Ovary (tissue), 3 donors: ENCODE measurements around the gene LRRC8C.

Experiments used
- POLR2A ChIP-seq: fragments of 450-650 bp; IDR thresholded peaks from one replicate; pipeline ENCODE4 v1.6.1; 2017; ENCODE audit warnings: antibody characterized with exemption, mild to moderate bottlenecking, moderate library complexity
- TF ChIP-seq, protein P1 (sequence below), 3 donors: fragments of 450-650 bp in 2 of 3; fragments of 200-600 bp in 1 of 3; IDR thresholded peaks; one replicate each; pipeline versions ENCODE4 v1.5.1 to v1.8.0; 2016 to 2022; ENCODE audit warnings: antibody characterized with exemption in 3 of 3, mild to moderate bottlenecking in 1 of 3
- donor health status: DM: no; HTN: no; CAD: no.

DNA sequence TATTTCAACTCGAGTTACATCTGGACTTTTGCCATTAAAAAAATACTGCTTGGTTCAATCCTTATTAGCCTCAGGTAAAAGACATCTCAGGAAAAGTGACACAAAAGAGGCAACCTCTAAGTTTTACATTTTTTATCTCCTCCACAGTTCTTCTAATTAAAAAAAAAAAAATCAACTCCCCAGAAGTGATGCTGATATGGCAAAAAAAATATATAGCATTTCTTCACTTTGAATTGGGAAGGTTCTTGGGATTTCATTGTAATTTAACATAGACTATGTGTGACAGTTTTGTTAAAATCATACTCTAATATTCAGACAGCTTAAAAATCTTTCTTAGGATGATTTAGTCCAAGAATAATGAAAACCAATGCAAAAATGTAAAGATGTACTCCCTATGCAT is 87.9 kb downstream of the LRRC8C start:
- no peak for TF ChIP-seq POLR2A
- TF ChIP-seq, protein P1, sequence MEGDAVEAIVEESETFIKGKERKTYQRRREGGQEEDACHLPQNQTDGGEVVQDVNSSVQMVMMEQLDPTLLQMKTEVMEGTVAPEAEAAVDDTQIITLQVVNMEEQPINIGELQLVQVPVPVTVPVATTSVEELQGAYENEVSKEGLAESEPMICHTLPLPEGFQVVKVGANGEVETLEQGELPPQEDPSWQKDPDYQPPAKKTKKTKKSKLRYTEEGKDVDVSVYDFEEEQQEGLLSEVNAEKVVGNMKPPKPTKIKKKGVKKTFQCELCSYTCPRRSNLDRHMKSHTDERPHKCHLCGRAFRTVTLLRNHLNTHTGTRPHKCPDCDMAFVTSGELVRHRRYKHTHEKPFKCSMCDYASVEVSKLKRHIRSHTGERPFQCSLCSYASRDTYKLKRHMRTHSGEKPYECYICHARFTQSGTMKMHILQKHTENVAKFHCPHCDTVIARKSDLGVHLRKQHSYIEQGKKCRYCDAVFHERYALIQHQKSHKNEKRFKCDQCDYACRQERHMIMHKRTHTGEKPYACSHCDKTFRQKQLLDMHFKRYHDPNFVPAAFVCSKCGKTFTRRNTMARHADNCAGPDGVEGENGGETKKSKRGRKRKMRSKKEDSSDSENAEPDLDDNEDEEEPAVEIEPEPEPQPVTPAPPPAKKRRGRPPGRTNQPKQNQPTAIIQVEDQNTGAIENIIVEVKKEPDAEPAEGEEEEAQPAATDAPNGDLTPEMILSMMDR (IDR thresholded peaks at IDR 0.05), result no peak
